GM18498 (cell line): Measurements from ENCODE around the gene BPIFB4.
A peak's percentile ranks its signal among the peaks of the same experiment; 100 is the strongest.
"Not testable (repeated sequence)": the region's sequence is repeated elsewhere in the genome, so short reads cannot be mapped to it uniquely, and the experiment has no call there.

Source experiments
- ATAC-seq: cut with Tn5 transposase; IDR thresholded peaks from one replicate; pipeline ENCODE4 v1.9.1; 2021; ENCODE audit warnings: mild to moderate bottlenecking, moderate library complexity; ENCODE audit not compliant: unreplicated experiment

The BPIFB4 gene

DNA sequence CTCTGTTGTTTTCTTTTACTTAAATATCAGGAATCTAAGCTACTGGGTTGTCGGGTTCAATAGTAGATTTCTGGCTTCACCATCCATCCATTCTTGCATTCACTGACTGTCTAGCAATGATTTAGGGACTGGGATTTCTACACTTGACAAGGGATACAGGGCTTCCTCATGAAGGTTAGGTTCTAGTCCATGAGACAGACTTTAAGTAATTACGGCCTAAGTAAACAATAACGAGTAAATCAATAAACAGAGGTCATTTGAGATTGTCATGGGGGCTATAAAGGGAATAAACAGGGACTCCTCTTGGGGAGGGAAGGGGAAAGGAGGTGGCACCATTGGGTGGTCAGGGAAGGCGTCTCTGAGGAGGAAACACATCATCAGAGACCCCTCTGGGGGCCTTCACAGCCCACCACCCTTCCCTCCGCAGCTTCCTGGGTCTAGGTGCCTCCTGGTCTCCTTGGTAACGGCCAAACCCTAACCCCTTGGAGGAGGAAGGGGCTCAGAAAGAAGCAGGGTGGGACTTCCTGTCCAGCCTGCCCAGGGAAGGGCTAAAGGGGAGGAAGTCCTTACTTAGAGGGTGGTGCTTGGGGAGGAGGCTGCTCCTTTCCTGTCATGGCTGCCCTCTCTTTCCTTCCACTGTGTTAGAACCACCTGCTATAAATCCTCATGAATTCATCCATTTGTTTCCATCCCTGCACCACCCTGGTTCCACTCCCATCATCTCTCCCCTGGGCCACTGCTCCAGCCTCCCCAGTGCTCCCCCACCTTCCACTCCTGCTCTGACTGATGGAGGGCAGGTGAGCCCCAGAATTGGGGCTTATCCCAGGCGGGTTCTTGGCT lies 33.3 kb downstream of the BPIFB4 start:
- ATAC-seq: no peak

DNA sequence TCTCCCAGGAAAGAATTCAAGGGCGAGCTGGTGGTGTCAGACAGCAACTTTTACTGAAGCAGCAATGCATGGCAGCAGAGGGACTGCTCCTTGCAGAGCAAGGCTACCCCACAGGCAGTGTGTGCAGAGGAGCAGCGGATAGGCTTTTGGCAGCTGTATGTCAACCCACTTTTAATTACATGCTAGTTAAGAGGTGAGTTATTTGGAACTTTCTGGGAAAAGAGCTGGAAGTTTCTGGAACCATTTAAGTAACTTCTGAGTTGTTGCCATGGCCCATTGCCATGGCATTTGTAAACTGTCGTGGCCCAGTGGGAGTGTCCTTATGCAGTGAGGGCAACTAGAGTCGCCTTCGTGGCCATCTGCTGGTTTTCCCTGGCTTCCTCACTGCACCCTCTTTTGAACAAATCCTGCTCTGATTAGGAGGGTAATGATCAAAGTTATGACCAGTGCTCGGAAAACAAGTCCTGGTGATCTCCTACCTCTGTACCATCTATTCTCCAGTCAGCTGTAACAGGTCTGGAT lies 34.0 kb downstream of the BPIFB4 start:
- no peak for ATAC-seq

DNA sequence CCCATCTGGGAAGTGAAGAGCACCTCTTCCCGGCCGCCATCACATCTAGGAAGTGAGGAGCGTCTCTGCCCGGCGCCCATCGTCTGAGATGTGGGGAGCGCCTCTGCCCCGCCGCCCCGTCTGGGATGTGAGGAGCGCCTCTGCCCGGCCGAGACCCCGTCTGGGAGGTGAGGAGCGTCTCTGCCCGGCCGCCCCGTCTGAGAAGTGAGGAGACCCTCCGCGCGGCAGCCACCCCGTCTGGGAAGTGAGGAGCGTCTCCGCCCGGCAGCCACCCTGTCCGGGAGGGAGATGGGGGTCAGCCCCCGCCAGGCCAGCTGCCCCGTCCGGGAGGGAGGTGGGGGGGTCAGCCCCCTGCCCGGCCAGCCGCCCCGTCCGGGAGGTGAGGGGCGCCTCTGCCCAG lies 36.1 kb downstream of the BPIFB4 start:
- not testable (repeated sequence) for ATAC-seq

DNA sequence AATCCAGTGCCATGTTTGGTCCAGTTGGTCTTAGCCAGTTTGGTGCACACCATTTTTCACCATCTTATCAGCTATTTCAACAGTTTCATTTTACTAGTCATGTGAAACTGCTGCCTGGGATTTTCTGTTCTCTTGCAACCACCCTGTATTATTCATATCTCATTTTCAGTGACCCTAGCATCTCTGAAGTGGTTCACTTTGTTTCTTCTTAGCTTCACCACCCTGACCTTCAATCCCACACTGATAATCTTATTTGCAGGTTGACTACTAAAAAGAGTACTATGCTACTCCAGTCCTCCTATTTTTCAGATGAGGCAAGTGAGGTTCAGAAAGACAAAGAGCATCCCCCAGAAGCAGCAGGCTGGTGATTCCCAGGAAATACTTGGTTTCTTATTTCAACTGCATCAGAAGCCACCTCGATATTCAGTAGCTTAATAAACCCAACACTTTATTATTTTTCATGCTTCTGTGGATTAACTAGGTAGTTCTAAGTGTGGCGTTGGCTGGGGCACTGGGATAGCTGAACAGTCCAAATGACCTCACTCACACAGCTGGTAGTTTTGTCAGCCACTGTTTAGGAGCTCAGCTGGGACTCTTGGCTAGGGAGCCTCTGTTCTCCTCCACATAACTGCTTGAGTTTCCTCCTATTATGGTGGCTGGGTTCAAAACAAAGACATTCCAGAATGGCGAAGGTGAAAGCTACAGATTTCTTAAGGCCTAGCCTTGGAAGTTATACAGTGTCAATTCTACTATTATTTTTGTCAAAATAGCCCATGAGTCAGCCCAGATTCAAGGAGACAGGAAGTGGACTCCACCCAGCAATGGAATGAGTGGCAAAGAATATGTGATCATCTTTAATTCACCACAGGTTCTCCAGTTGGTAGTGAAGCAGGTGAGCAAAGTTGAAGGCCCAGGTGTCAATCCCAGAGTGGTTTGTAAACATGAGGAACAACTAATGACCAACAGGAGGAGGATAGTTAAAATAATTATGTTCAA lies 40.6 kb downstream of the BPIFB4 start:
- peak; percentile 38 for ATAC-seq

DNA sequence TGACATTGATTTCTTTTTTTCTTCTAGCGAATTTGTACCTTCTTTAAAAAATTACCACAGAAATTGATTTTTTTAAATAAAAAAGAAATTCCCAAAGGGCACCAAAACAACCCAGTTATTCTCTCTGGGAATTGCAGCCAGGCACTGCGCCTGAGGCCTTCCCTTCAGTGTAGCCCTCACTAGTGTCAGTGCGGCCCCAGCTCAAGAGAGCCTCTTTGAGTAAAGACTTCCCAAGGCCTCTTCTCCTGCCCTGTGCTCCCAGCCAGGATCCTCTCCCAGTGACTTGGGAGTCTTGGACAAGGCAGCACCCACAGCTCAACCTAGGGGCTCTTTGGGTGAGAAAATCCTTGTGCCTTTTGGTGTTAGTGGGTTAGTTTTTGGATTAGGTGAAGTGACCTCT lies 41.5 kb downstream of the BPIFB4 start:
- ATAC-seq: no peak

DNA sequence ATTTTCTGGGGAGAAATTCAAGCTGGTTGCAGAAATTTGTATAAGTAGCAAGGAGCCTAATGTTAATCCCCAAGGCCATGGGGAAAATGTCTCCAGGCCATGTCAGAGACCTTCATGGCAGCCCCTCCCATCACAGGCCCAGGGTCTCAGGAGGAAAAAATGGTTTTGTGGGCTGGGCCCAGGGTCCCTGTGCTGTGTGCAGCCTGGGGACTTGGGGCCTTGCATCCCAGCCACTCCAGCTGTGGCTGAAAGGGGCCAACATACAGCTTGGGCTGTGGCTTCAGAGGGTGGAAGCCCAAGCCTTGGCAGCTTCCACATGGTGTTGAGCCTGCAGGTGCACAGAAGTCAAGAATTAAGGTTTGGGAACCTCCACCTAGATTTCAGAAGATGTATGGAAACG lies 42.9 kb downstream of the BPIFB4 start:
- ATAC-seq: not testable (repeated sequence)

DNA sequence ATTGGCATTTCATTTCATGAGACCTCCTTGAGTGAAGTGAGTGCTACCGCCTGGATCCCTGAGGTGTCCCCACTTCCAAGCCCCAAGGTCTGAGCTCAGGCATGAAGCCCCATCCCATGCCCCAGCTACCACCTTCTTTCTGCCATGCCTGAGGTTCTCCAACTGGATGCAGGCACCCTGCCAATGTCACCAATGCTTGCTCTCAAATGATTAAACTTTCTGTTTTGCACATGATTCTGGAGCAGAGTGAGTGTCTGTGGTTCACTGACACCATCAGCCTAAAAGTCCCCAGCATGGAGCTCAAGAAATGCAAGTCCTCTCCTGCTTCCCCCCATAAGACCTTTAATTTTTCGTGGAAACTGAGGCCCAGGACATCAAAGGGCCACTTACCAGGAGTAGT lies 44.8 kb downstream of the BPIFB4 start:
- ATAC-seq: no peak

DNA sequence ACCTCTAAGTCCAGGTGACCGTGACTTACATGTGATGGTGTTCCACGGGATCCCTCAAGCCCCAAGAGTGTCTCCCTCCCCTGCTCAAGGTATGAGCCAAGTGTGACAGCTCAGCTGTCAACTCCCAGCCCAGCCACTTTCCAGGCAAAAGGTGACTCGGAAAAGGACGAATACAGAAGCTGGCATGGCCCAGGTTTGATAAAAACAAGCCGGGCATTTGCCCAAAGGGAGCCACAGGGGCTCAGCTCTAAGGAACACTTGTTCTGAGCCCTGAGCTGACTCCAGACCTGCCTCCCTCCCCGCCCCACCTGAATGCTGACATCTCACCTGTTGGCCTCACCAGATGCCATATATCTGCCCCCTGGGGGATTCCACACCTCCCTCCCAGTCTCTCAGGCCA lies 45.6 kb downstream of the BPIFB4 start:
- ATAC-seq: no peak

DNA sequence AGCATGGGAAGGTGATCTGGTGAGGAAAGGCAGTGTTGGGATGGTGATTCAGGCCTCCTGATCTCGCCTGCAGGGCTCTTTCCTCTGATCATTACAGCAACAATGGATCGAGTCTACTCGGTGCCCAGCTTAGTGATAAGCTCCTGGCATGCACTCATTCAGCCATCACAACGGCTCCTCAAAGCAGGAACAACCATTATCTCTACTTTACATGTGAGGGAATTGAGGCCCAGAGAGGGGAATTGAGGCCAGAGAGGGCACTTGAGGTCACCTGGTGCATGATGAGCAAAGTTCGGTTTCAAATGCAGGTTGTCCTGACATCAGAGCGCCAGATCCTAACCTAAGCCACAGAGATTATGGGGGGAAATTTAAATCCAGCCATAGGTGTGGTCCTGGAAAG lies 46.5 kb downstream of the BPIFB4 start:
- ATAC-seq: no peak

DNA sequence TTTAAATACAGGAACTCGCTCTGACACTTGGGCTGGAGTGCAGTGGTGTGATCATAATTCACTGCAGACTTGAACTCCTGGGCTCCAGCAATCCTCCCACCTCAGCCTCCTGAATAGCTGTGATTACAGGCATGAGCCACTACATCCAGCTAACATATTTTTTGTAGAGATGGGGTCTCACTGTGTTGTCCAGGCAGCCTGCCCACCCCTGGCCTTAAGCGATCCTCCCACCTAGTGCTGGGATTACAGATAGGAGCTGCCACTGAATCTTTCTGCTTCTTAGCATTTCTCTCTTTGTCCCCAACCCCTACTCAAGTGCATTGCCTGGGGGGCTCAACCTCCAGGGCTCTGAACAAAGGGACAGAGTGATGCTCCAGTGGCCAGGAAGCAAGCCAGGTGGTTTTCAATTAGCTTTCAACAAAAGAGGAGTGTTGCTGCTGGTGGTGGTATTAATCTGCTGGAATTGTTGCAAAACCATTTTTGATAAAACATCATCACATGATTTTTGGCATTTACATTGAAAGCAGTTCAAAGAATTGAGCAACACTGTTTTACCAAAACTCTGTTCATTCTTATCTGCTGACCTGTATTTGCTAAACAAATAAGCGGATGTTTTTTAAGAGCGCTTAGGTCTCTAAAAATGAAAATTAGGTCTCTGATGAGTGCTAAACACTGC lies 48.1 kb downstream of the BPIFB4 start:
- no peak for ATAC-seq

DNA sequence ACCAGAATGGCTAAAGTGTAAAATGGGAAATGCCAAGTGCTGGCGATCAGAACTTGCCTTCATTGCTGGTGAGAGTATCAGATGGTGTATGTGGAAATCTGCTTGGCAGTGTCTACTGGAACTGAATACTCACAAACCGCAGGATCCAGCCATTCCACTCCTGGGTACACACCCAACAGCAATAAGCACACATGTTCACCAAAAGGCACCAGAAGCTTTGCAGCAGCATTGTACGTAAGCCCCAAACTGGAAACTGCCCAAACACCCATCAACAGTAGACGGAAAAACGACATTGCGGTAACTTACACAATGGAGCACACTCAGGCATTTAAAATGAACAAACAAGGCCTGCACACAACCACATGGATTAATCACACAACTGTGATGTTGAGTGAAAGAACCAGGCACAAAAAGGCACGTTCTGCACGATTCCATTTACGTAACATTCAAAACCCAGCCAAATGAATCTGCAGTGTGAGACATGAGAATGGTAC lies 51.2 kb downstream of the BPIFB4 start:
- ATAC-seq: no peak

DNA sequence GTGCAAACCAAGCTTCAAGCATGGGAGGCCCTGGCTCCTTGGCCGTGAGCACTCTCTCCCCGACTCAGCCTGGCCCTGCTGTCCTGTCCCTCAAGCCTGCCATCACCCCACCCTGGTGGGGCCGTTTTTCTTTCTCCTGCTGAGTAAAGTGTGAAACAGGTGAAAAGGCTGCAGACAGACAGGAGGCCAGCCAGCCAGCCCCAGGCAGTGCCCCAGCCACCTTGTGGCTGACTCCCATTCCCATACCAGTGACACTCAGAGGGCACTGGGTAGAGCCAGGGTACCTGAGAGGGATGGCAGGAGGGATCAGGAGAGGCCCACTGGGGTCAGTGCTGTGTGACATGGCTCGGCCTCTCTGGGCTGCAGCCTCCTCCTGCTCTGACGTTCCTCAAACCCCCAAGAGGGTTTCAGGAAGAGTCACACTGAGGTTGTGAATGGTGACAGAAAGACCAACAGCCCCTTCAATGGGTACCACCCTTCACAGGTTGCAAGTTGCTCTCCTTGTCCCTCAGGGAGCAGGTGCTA lies 52.6 kb downstream of the BPIFB4 start:
- no peak for ATAC-seq

DNA sequence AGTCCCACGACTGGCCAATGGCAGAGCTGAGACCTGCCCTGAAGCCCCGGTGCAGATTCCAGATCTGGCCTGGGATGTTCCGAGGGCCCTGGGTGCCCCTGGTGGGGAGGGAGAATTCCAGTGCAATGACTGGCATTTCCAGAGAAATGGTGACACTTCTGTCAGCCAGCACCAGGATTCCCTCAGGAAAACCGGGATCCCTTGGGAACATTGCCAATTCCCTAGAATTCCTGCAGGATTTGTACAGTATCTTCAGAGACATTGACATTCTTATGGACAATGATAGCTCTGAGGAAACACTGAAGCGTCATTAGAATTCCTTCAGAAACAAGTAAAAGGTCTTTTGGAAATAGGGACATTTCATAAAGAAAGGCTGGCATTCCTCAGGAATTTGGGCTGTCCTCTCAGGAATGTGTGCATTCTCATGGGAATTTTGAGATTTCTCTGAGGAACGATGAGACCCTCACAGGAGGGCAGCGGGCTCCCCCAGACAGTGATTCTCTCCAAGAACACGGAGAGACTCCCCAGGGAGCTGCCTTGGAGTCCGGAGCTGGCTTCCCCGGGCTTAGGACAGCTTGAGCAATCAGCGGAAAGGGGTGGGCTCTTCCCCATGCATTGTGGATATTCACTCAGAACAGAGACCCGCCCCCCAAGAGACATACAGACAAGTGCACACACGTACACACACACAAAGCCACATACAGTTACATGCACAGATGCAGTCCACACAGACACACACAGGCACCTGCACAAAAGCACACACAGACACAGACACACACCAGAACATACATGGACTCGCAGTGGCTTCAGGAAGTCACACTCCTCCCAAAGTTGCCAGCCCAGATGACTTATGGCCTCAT lies 53.3 kb downstream of the BPIFB4 start:
- no peak for ATAC-seq

DNA sequence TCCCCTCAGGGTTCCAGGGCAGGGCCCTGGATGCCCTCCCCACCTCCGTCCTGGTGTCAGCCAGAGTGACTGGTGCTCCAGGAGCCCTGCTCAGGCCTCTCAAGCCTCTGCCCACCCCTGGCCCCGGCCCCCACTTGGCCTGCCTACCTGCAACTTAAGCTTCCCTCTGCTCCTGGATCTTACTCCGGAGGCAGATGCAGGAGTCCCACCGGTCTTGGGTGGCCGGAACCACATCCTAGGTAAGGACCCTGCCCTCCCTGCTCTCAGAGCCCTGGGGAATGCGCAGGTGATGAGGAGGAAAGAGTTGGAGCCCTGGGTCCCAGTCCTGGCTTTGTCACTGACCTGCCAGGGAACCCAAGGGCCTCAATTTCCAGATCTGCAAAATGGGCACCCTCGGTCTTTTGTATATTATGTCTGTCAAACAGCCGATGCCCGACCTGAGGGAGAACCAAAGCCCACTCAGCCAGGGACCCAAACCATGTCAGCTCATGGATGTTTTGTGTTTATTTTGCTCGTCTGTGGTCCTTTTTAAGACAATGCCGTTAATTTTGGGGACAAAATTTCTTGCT lies 54.0 kb downstream of the BPIFB4 start:
- ATAC-seq: no peak

DNA sequence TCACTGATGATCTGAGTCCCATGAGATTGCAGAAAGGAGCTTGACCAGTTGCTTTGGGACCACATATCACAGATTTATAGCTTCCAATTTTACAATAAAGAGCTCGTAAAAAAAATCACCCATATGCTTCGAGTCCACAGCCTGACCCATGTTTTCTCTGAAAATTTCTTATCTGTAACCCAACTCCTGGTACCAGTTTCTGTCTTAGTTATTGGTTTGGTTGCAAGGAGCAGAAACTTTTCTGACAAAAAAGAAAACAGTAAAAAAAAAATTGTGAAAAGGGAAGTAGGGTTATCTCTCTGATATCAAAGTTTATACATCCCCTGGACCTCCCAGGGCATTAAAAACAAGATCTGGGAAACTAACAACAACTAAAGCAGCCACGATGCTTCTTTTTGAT lies 57.8 kb downstream of the BPIFB4 start:
- no peak for ATAC-seq

DNA sequence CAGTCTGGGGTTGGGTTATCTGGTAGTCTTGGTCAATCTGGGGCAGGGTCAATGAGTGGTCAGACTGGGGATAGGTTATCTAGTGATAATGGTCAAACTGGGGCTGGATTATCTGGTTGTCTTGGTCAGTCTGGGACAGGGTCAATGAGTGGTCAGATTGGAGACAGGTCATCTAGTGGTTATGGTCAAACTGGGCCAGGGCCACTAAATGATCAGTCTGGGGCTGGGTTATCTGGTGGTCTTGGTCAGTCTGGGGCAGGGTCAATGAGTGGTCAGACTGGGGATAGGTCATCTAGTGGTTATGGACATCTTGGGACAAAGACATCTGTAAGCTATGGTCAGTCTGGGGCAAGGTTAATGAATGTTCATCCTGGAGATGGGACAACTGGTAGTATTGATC lies 60.0 kb downstream of the BPIFB4 start:
- no peak for ATAC-seq

DNA sequence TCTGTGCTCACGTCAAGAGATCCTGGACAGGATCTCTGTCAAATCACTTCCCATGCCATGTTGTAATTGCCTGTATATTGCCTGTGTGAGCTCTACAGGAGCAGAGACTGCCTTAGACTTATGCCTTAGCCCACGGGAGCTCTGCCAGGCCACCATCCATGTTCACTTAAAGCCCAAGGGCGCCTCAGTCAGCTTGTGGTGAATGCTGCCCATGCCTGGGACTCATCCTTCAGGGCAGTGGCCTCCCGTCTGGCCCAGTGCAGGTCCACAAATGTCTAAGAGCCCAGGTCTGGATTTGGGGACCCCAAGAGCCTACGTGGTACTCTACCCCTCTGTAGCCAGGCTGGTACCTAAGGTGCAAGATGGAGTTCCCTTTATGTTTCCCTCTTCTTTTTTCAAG lies 66.1 kb downstream of the BPIFB4 start:
- ATAC-seq: no peak

DNA sequence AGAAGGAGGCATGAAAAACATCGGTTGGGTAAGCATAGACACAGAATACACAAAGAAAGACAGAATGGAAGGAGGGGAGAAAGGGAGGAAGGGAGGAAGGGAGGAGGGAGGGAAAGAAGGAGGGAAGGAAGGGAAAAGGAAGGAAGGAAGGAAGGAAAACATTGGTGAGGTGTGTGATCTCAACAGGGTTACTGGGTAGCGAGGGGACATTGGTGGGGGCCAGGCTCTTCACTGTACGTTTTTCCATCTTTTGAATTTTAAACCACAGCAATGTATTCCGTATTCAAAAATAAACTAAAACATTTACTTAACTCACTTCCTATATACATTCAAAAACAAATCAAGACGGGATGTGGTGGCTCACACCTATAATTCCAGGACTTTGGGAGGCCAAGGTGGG lies 67.9 kb downstream of the BPIFB4 start:
- ATAC-seq: no peak

DNA sequence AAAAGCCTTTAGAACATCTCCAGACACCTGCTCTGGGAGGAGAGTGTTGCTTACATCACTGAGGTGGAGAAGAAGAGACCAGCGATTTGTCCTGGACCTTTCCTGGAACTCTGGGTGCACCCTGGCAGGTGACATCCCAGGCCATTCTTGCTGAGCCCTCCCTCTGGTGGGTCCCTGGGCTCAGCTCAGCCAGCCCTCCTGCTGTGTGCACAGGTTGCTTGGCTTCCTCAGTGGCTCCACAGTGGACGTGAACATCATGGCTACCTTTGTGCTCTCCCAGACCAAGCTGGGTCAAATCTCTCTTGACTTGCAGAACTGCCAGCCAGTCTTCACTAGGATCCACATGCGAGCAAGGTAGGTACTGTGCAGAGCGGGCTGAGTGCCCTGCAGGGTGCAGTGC lies 68.6 kb downstream of the BPIFB4 start:
- no peak for ATAC-seq
